H4 (cell line): Measurements from ENCODE around the gene TSPYL4. TPM values are rescaled to one million over a fixed set of nuclear protein-coding genes. Genes with fewer than 3 reads are reported as not detected.

ENCODE experiments used
- DNase-seq: peaks from one replicate; pipeline ENCODE4 v3.0.0-alpha.2; 2015; ENCODE audit warnings: low spot score
- total RNA-seq: library from RNA; depleted of rRNA; stranded (reverse); fragments of >200 nt; shearing (Covaris generic); gene quantifications from 2 replicates; pipeline ENCODE4 v1.2.3, GENCODE V29; 2014; rRNA removed

Gene TSPYL4
- total RNA-seq, 1 experiment from 2014 or later = 6.3 TPM

- peak; percentile 6 for DNase-seq
Measured at GRCh38 chr6:116229287-116229913, 24.5 kb downstream of the TSPYL4 start.

- DNase-seq = no peak
Measured at GRCh38 chr6:116223355-116223754, 30.5 kb downstream of the TSPYL4 start.

GRCh38 chr6:116221911-116222310 lies 32.0 kb downstream of the TSPYL4 start:
- no peak for DNase-seq

- no peak for DNase-seq
Measured at GRCh38 chr6:116221067-116221466, 32.8 kb downstream of the TSPYL4 start.

GRCh38 chr6:116218866-116219265 lies 35.0 kb downstream of the TSPYL4 start:
- DNase-seq = no peak

GRCh38 chr6:116218172-116218633 lies 35.7 kb downstream of the TSPYL4 start:
- no peak for DNase-seq

GRCh38 chr6:116217069-116217468 lies 36.8 kb downstream of the TSPYL4 start:
- DNase-seq = peak; percentile 12

- no peak for DNase-seq
Measured at GRCh38 chr6:116215414-116215813, 38.5 kb downstream of the TSPYL4 start.

- no peak for DNase-seq
Measured at GRCh38 chr6:116214681-116215080, 39.2 kb downstream of the TSPYL4 start.

GRCh38 chr6:116210750-116211425 lies 43.0 kb downstream of the TSPYL4 start:
- DNase-seq = peak; percentile 5

- DNase-seq = no peak
Measured at GRCh38 chr6:116210316-116210715, 43.6 kb downstream of the TSPYL4 start.

- DNase-seq = no peak
Measured at GRCh38 chr6:116208056-116208785, 45.7 kb downstream of the TSPYL4 start.

- DNase-seq = no peak
Measured at GRCh38 chr6:116206231-116206903, 47.5 kb downstream of the TSPYL4 start.

- DNase-seq = no peak
Measured at GRCh38 chr6:116205281-116205680, 48.6 kb downstream of the TSPYL4 start.

GRCh38 chr6:116201538-116201937 lies 52.3 kb downstream of the TSPYL4 start:
- no peak for DNase-seq

GRCh38 chr6:116200619-116201249 lies 53.1 kb downstream of the TSPYL4 start:
- peak; percentile 31 for DNase-seq

Other genes starting within 250 kb of the TSPYL4 start
- 0.21 and 0.39 TPM in 2 replicates for gene FRK, start 193.2 kb downstream of the TSPYL4 start, total RNA-seq
- gene NT5DC1, start 153.2 kb downstream of the TSPYL4 start, total RNA-seq = 8.2 and 9.3 TPM in 2 replicates
- not detected in 2 replicates for gene COL10A1, start 127.9 kb downstream of the TSPYL4 start, total RNA-seq
- 38.4 and 39.9 TPM in 2 replicates for gene TSPYL1, start 25.9 kb upstream of the TSPYL4 start, total RNA-seq
- gene DSE, start 116.9 kb upstream of the TSPYL4 start, total RNA-seq = 58.6 and 67.1 TPM in 2 replicates
- 0.91 TPM in 1 of 2 replicates, not detected in the other for gene CALHM6, start 207.3 kb upstream of the TSPYL4 start, total RNA-seq